GM21786 (cell line): ENCODE results near the gene TBC1D4.
A peak's percentile ranks its signal among the peaks of the same experiment; 100 is the strongest.
"Not testable (repeated sequence)": the region's sequence is repeated elsewhere in the genome, so short reads cannot be mapped to it uniquely, and the experiment has no call there.

Experiments used
- ATAC-seq: cut with Tn5 transposase; IDR thresholded peaks from one replicate; pipeline ENCODE4 v1.9.1; 2021; ENCODE audit not compliant: unreplicated experiment

Gene TBC1D4

DNA sequence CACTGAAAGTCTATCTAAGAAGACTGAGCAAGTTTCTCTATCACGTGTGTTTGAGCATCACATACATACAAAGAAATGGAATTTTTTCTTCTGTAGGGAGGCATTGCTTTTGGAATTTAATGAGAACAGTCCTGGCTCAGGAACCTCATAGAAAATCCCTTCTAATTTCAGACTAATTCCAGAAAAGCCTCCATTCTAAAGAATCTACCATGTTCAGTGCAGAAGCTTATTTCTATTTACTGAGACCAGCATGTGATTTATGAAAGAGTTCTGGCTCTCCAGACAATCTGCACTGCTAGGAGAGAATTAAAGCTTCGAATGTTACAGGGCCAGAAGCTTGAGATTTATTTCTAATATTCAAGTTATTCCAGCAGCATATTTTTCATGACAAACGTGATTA lies 186.8 kb downstream of the TBC1D4 start:
- ATAC-seq = no peak

DNA sequence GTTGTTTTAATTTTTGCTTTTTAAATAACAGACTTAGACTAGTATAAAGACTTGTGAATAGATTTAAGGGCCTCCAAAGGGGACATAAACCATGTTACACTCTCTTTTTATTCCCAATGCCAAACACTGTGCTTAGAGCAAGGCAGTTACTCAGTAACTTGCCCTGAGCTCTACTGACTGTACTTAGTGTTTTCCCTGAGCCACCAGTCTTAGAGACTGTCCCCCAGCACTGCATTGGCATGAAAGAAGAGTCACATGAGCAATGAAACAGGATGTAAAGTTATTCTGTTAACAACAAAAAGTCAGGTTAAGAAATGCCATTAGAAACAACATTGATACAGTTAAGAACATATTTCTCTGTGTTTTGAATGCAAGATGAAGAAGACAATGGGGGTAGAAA lies 187.9 kb downstream of the TBC1D4 start:
- peak; percentile 60 for ATAC-seq

DNA sequence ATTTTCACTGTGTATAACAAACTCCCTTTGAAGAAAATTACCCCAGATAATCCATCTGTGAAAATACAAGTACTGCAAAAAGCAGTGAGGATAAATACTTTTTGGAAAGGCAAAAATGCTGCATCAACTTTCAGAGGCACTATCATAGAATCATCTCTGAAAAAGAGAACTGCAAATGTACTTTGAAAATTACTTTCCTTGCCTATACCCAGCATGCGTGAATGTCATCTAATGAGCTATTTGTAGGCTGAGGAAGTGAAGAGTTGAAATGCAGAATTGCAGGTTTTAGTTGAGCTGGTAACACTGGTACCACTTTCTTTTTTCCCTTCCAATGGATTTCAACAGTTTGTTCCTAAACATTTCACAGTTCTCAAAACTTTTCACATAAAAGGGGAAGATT lies 196.7 kb downstream of the TBC1D4 start:
- peak; percentile 69 for ATAC-seq

DNA sequence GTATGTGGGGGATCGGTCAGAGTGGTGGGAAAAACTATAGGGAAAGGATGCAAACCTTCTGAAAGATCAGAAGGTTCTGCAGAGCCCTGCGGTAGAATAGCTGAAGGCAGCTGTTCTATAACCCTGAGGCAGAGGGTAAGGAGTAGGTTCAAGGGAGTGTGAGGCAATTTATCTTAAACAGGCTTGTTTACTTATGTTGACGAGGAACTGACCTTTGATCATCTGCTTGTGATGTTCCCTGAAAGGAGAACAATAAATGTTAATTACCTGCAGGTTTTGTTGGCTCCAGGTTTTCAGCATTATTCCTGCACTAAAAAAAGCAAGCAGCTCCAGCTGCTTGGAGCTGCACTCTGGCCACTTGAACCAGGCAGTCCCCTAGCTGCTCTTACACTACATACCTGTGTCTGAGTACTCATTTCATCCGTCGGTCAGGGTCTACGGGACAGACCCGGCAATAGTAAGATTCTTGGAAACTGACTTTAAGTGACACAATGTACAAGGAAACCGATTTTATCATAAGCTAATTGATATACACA lies 202.1 kb downstream of the TBC1D4 start:
- no peak for ATAC-seq

DNA sequence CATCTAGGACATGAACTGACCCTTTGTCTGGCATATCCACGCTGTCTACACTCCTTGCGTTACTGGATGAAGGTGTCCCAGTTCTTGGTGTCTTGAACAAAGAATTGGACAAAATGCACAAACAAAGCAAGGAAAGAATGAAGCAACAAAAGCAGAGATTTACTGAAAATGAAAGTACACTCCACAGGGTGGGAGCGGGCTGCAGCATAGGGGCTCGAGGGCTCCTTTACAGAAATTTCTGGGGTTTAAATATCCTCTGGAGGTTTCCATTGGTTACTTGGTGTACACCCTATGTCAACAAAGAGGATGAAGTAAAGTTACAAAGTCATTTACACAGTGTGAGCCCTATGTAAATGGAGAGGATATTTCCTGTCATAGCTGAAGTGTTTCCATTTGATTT lies 208.3 kb downstream of the TBC1D4 start:
- not testable (repeated sequence) for ATAC-seq

DNA sequence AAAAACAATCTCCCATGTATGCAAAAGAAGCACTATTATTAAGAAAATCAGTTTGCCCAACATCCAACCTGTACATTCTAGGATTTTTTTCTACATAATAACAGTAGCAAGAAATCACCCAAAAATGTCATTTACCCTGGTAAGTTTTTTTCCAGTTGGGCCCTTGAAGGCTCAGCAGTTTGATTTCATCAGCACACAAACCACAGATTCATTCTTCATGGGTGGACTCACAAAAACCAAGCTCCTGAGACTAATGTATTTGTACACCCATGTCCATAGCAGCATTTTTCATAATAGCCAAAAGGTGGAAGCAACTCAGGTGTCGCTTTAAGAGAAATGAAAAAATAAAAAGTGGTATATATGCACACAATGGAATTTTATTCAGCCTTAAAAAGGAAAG lies 210.1 kb downstream of the TBC1D4 start:
- no peak for ATAC-seq

DNA sequence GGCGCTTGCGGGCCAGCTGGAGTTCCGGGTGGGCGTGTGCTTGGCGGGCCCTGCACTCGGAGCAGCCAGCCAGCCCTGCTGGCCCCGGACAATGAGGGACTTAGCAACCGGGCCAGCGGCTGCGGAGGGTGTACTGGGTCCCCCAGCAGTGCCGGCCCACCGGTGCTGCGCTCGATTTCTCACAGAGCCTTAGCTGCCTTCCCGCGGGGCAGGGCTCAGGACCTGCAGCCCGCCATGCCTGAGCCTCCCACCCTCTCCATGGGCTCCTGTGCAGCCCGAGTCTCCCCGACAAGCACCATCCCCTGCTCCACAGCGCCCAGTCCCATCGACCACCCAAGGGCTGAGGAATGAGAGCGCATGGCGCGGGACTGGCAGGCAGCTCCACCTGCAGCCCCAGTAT lies 213.5 kb downstream of the TBC1D4 start:
- not testable (repeated sequence) for ATAC-seq

DNA sequence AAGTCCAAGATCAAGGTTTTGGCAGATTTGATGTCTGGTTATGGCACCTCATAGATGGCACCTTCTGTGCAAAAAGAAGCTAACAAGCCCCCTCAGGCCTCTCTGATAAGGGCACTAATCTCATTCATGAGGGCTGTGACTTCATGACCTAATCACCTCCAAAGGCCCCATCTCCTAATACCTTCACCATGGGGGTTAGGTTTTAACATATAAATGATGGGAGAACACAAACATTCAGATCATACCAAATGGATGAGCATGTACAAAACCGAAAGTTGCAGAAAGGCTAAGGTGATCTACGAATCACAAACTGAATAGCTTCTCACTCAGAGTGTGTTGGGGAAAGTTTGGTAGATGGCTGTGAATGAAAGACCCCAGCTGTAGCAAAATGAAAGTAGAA lies 217.4 kb downstream of the TBC1D4 start:
- no peak for ATAC-seq

DNA sequence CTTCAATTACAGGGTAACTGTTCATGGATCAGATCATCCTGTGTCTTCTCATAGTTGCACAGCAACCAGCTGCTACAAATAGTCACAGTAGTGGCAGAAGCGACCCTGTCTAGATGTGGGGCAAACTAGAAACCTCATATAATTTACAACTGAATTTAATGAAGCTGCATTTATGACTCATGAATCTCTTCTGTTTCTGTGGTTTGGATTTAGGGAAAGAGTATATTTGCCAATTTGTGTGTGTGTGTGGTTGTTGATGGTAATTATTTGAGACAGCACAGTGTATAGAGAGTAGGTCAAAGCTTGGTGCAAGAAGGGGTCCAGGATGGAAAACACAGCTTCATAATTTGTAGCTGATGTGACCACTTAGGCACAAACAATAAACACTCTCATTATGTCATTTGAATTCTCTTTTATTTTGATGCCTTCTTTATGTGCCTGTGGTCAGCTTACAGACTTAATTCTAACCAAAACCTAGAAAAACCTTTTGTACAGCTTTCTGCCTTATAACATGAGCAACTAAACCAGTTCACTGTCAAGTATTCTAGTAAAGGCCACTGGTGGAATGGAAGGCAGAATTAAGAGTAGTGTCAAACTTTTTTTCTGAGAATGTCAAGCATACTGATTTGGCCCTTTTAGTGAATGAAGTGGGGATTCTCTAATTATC lies 218.1 kb downstream of the TBC1D4 start:
- ATAC-seq = no peak

DNA sequence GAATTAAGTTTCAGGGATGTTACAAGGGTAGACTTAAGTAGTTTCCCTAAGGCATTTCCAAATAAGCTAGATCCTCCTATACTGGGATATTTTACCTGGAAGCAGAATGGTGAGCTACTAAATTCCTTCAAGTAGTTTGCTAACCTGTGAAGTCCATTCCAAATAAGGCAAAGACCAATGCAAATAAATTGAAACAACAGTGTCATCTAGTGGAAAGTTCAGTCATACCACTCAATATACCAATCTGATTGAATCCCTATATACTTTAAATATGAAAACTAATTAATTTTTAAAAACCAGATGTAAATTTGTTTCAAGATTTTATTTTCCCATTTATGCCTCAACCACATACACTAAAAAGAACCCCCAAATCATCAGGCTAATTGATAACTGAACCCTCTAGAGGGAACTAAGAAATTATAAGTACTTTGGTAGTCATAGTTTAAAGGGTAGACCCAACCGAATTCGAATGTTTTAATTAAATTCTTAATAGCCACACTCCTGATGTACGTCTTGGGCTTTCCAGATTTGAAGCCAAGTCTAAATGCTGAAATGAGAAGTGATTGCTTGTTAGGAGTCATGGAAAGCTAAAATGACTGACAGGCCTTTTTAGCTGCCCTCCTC lies 223.7 kb downstream of the TBC1D4 start:
- peak; percentile 69 for ATAC-seq

DNA sequence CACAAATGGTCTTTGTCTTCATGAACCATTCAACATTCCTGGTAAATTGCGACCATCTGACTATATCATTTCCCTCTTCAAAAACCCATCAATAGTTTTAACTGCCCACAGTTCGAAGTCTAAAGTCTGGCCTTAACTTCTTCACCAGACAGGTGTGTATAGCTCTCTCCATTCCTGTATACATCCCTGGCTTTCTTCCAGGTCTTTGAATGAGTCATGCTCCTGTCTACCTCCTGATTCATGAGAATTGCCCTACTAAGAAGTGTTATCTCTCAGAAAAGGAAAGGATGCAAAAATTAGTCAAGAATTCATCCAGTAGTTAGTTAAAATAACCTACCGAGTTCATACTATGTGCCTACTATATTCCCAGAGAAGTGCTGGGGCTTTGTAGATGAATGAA lies 225.0 kb downstream of the TBC1D4 start:
- no peak for ATAC-seq

DNA sequence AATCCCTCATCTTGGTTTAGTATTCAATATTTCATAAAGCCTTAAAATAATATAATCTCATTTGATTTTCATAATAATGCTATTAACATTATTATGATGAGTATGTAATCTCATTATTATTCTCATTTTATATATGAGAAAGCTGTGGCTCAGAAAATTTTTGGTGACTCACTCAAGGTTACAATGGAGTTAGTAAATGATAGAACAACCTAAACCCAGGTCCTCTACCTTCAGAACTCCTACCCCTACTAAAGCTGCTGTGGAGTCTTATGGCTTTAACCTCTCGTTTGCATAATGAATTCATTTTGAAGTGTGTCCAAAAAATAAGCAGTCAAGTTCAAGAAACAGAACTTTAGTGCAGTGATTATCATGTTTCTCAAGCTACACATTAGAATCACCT lies 226.3 kb downstream of the TBC1D4 start:
- ATAC-seq = no peak

DNA sequence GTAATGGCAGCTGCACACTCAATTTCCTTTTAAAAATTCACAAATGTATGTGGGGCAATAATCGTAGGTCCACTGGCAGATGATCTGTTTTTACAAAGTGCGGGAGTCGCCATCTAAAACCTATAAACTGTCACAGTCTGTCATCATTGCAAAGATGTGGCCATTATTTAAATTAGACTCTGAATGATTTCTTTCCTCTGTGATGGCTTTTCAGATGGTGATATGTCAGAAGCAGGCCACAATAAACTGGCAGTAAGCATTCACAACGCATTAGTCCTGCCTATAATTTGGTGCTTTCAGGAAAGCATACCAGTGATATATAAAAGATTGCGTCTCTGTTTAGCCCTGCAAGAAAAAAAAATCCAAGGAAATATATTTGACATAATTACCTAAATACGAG lies 226.8 kb downstream of the TBC1D4 start:
- no peak for ATAC-seq

DNA sequence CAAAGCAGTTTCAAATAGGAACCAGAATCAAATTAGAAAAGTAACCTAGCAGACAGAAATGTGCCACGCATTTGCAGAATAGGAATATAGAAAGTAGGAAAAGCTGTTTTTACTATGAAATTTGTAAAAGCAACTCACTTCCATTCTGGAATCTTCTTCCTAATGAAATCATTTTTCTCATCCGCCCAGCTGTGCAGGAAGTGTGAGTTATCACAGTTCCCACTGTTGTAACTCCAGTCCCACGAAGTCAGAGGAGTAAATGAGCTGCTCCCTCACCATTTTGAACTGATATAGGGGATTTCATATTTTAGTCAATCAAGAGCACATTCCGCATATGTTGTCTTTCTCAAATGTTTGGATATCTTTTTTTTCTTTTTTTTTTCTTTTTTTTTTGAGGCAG lies 230.8 kb downstream of the TBC1D4 start:
- no peak for ATAC-seq

DNA sequence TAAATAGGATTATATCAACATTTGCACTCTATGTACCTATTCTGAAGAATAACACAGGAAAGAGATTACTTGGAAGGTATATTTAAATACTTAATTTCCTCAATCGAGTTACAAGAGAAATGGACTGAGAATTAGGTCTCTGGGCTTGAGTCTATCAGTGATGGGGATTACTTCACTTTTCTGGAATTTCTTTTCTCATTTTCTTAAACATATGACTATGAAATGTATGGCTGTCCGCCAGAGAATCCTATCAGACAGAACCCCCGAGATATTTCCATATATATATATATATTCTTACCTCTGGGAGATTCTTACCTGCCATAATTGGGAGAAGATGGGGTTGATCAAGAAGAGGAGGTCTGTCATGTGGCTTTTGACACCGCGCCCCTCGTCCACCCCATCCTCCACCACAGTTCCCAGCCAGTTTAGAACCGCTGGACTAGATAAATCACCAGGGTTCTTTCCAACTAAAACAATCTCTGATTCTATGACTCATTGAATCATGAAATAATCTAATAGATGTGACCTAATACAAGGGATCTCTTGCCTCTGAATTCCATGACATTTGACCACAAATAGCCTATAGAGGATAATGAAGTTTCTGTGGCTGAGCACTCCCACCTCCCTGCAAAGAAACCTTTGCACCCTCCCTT lies 231.3 kb downstream of the TBC1D4 start:
- ATAC-seq = no peak

DNA sequence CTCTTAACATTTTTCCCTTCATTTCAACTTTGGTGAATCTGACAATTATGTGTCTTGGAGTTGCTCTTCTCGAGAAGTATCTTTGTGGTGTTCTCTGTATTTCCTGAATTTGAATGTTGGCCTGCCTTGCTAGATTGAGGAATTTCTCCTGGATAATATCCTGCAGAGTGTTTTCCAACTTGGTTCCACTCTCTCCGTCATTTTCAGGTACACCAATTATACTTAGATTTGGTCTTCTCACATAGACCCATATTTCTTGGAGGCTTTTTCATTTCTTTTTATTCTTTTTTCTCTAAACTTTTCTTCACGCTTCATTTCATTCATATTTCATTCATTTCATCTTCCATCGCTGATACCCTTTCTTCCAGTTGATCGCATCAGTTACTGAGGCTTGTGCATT lies 236.4 kb downstream of the TBC1D4 start:
- ATAC-seq = not testable (repeated sequence)

DNA sequence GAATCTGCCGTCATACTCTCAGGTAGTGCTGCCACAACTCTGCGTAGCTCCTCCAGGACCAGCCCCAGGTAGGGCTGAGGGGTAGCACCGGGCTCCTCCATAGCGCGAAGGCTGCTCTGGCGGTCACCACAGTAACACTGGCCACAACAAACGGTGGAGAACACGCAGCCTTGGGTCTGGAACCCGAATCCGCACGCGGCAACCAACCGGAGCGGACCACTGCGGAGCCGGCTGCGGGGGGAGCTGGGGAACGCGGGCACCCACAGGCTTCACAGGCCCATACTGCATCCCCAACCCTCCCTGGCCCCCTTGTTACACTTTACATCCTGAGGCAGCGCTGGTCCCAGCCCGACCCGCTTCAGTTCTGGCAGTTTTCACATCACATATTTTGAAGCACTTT lies 241.7 kb downstream of the TBC1D4 start:
- not testable (repeated sequence) for ATAC-seq

DNA sequence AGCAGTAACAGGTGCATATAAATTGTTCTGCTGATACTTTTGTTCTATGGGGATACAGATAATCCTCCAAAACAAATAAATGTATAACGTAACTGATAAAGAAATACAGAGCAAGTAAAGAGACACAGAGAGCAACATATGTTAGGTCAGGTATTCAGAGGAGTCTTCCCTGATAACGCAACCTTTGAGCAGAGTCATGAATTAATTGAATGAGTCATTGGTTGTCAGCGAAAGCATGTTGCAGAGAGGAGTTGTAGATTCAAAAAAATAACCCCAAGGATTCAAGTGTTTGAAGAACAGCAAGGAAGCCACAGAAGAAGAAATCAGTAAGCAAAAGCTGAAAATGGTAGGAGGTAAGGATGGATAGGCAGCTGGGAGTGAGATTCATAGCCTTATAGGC lies 245.2 kb downstream of the TBC1D4 start:
- ATAC-seq = no peak
